ENCODE results near the gene TRAM2. TPM values are rescaled to one million over a fixed set of nuclear protein-coding genes. Genes with fewer than 3 reads are reported as not detected.

The TRAM2 gene
- total RNA-seq, 1 donor from 2014 or later, result 15.6 TPM

GRCh38 chr6:52610011-52610410 lies 33.2 kb upstream of the TRAM2 start:
- no peak overlapping the region for H3K4me3 ChIP-seq (ENCODE audit: low read depth, low read length)
- DNase-seq (ENCODE audit: low read depth), result no peak
- H3K27me3 ChIP-seq (ENCODE audit: control insufficient read depth, insufficient read depth, low read length), result no peaks in the 10 kb centered on the region
- H3K36me3 ChIP-seq (ENCODE audit: control insufficient read depth, insufficient read depth, low read length), result no peaks in the 10 kb centered on the region
- TF ChIP-seq, protein P1, sequence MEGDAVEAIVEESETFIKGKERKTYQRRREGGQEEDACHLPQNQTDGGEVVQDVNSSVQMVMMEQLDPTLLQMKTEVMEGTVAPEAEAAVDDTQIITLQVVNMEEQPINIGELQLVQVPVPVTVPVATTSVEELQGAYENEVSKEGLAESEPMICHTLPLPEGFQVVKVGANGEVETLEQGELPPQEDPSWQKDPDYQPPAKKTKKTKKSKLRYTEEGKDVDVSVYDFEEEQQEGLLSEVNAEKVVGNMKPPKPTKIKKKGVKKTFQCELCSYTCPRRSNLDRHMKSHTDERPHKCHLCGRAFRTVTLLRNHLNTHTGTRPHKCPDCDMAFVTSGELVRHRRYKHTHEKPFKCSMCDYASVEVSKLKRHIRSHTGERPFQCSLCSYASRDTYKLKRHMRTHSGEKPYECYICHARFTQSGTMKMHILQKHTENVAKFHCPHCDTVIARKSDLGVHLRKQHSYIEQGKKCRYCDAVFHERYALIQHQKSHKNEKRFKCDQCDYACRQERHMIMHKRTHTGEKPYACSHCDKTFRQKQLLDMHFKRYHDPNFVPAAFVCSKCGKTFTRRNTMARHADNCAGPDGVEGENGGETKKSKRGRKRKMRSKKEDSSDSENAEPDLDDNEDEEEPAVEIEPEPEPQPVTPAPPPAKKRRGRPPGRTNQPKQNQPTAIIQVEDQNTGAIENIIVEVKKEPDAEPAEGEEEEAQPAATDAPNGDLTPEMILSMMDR (IDR thresholded peaks at IDR 0.05; ENCODE audit: insufficient read depth, low read length, poor library complexity, severe bottlenecking), result no peak

DNA sequence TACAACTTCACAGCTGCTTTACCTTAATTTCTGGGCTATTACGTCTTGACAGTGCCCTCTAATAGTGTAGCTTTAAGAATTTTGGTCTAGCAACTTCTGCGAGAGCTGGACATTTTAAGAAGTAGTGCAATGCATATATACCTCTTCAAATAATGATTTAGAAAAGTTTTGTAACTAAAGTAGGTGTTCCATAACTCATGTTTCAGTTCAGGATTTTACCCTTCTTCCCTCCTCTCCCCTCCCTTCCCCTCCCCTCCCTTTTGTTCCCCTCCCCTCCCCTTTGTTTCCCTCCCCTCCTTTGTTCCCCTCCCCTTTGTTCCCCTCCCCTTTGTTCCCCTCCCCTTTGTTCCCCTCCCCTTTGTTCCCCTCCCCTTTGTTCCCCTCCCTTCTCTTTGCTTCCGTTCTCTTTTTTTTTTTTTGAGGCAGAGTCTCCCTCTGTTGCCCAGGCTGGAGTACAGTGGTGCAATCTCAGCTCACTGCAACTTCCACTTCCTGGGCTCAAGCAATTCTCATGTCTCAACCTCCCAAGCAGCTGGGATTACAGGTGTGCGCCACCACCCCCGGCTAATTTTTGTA lies 28.8 kb upstream of the TRAM2 start:
- Histone ChIP-seq H3K36me3 (ENCODE audit: control insufficient read depth, insufficient read depth, low read length) (no peaks in the 10 kb centered on the region), H3K4me3 (ENCODE audit: low read depth, low read length) (no peak overlapping the region), H3K27me3 (ENCODE audit: control insufficient read depth, insufficient read depth, low read length) (no peaks in the 10 kb centered on the region)
- no peak for DNase-seq (ENCODE audit: low read depth)
- TF ChIP-seq, protein P1 (IDR thresholded peaks at IDR 0.05; ENCODE audit: insufficient read depth, low read length, poor library complexity, severe bottlenecking), result no peak

DNA sequence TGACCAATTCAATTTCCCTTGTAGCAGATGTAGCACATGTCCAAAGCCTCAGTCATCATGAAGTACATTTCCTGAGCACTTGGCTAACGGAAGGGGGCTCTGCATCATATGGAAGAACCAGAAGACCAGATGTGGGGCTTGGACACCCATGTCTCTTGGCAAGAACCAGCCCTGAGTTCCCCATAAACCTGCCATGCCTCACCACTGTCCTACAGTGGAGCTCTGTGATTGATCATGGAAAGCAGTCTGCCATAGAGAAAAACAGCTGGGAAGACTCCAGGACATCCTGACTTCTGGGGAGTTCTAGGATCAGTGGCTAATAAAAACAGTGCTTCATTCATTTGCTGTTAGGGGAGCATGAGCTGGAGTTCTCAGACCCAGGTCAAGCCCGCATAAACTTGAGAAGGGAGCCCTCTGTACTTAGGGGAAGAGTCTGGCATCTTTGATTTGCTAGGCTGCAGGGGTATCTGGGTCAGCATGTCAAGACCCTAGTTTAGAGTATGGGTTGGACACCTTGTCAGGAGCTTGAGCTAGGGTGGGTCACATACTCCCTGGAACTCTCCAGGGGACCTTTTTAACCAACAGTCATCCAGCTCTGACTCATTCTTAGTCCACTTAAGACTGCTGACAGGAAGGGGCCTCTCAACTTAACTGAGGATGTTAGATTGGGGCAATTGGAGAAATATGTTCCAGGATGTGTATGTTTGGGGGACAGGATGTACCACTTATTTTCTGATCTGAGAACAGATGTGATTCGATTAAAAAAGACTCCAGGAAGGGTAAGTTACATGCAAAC lies 26.3 kb upstream of the TRAM2 start:
- TF ChIP-seq, protein P1 (IDR thresholded peaks at IDR 0.05; ENCODE audit: insufficient read depth, low read length, poor library complexity, severe bottlenecking), result no peak
- Histone ChIP-seq H3K27me3 (ENCODE audit: control insufficient read depth, insufficient read depth, low read length) (no peaks in the 10 kb centered on the region), H3K36me3 (ENCODE audit: control insufficient read depth, insufficient read depth, low read length) (no peaks in the 10 kb centered on the region), H3K4me3 (ENCODE audit: low read depth, low read length) (no peak overlapping the region)
- no peak for DNase-seq (ENCODE audit: low read depth)

DNA sequence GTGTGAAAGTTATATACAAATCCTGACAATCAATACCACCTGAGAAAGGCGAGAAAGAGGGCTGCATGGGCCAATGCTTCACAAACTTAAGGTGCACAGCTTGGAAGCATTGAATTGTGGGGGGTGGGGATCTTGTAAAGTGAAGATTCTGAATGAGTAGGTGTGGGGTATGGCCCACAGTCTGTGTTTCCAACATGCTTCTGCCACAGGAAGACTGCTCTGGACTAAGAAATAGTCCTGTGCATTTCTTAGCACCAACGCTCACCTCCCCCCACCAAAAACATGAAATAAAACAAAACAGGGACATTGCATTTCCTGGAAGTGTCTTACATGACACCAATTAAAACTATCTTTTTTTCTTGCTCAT lies 21.9 kb upstream of the TRAM2 start:
- H3K4me3 ChIP-seq (ENCODE audit: low read depth, low read length), result no peak overlapping the region
- DNase-seq (ENCODE audit: low read depth), result no peak
- TF ChIP-seq, protein P1 (IDR thresholded peaks at IDR 0.05; ENCODE audit: insufficient read depth, low read length, poor library complexity, severe bottlenecking), result no peak
- H3K36me3 ChIP-seq (ENCODE audit: control insufficient read depth, insufficient read depth, low read length), result no peaks in the 10 kb centered on the region
- no peaks in the 10 kb centered on the region for H3K27me3 ChIP-seq (ENCODE audit: control insufficient read depth, insufficient read depth, low read length)

GRCh38 chr6:52598123-52598823 lies 21.4 kb upstream of the TRAM2 start:
- Histone ChIP-seq H3K36me3 (ENCODE audit: control insufficient read depth, insufficient read depth, low read length) (no peaks in the 10 kb centered on the region), H3K4me3 (ENCODE audit: low read depth, low read length) (no peak overlapping the region), H3K27me3 (ENCODE audit: control insufficient read depth, insufficient read depth, low read length) (no peaks in the 10 kb centered on the region)
- TF ChIP-seq, protein P1 (IDR thresholded peaks at IDR 0.05; ENCODE audit: insufficient read depth, low read length, poor library complexity, severe bottlenecking), result peak; percentile 81
- DNase-seq (ENCODE audit: low read depth), result no peak

Data from kidney epithelial cell (primary cell).